NCI-H526 (cell line): ENCODE results near the gene HS3ST5.
A peak's percentile ranks its signal among the peaks of the same experiment; 100 is the strongest.
"Not testable (repeated sequence)": the region's sequence is repeated elsewhere in the genome, so short reads cannot be mapped to it uniquely, and the experiment has no call there.

Source experiments
- DNase-seq, 2 experiments: peaks; one replicate each; lab custom pipeline; 2025; lab: John Stamatoyannopoulos, UW

HS3ST5 gene

DNA sequence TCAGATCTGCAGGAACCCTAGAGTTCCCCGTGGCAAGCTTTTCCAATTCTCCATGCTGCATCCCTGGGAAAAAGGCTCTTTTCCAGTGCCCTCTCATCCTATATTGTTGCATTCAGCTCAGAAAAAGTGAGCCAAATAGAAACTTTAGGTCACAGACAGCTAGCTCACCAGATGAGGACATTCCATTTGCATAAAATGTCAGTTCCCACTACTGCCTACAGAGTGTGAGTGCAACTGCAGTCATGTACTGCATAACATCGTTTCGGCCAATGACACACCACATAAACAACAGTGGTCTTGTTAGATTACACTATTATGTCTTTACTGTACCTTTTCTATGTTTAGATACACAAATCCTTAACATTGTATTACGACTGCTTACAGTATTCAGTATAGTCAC lies 8.6 kb downstream of the HS3ST5 start:
- DNase-seq: no peak

DNA sequence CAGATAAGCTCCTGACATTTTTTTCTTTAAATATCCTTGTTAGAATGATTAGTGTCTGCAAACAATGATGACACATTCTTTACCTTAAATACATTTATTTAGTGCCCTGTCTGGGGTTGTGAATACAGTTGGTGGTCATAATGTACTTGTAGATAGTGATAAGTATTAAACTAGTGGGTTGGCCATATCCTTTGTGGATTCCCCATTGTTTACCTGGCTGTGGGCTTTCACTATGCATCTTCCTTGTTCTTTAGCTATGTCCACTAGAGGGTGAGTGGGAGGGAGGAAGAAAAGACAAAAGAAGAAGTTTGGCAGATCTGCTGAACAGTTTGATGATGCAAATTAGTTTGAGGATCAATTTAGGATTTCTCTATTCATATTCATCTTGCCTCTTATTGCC lies 15.7 kb downstream of the HS3ST5 start:
- DNase-seq: no peak

DNA sequence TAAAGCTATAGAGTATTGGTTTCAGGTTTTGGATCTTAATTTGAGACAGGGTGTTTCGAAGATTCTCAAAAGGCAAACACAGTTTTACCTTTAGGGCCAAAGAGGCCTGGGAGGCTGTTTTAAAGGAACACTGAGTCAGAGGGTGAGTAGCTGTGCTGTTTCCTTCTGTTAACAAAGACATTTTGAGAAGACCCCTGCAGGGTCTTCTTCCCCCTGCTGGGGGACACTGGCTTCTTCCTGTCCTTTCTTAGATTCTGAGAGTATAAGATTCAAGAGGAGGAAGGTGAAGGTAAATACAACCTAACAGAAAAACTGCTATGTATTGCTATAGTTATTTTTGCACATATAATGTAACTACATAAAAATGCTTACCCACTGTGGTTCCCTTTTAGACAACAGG lies 19.0 kb downstream of the HS3ST5 start:
- no peak for DNase-seq

DNA sequence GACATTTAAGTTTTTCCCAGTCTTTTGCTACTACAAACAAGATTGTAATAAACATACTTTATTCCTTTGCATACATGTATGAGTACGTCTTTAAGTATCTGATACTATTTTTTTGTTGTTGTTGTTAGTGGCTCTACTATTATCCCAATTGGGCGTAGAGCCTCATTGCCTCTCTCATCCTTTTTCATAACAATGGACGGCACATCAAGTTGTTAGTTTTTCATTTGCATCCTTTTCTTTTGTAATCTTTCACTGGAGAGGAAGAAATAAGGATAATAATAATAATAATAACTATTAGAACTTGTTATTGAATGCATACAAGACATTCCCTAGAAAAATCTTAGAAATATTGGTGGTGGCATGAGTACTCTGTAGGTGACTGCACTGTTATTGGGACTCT lies 23.1 kb downstream of the HS3ST5 start:
- DNase-seq: no peak

DNA sequence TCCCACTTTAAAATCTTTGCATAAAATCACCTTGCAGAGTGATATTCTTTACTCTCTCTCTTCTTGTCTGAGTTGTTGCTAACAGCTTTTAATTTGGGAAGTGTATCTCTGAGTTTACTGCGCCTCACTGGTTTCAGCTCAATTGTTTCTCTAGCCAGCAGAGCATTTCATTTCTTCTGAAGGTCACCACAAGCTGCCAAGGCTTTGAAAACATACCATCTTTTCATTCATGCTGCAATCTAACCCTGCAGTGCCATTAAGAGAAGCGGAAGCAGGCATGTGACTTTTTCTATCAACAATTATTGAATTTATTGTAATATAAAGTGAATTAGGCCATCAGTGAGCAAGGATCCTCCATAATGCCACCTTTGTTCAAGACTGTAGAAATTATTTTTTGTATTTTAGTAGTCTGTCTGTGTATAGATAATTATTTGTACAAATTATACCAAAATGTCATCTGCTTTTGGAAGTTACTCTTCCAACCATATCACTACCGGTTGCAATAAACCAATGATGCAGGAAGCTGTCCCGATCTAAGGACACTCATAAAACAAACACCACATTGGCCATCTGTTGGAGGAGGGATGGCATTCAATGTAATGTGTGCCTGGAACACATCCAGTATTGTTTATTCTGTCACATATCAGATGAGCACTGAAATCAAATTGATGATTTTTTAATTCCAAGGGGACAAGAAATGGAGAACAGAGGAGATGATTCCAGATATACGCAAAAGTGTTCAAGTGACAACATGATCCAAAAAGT lies 26.8 kb downstream of the HS3ST5 start:
- DNase-seq: no peak

DNA sequence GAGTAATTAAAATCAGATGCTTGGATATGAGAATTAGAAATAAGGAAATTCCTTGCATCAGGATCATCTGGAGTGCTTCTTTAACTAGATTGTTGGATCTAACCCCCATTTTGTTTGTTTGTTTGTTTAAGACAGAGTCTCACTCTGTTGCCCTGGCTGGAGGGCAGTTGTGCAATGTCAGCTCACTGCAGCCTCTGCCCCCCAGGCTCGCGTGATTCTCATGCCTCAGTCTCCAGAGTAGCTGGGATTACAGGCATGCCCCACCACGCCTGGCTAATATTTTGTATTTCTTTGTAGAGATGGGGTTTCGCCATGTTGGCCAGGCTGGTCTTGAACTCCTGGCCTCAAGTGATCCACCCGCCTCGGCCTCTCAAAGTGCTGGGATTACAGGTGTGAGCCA lies 29.0 kb downstream of the HS3ST5 start:
- not testable (repeated sequence) for DNase-seq

DNA sequence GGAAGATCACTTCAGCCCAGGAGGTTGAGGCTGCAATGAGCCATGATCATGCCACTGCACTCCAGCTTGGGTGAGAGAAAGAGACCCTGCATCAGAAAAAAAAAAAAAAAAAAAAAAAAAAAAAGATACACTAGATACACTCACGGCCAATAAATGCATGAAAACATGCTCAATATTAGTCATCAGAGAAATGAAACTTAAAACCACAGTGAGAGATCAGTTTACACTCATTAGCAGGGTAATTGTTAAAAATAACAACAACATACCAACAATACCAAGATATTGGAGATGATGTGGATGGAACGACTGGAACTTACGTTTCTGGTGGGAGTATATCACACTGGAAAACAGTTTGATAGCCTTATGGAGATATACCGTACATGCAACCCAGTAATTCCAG lies 29.9 kb downstream of the HS3ST5 start:
- DNase-seq: no peak

DNA sequence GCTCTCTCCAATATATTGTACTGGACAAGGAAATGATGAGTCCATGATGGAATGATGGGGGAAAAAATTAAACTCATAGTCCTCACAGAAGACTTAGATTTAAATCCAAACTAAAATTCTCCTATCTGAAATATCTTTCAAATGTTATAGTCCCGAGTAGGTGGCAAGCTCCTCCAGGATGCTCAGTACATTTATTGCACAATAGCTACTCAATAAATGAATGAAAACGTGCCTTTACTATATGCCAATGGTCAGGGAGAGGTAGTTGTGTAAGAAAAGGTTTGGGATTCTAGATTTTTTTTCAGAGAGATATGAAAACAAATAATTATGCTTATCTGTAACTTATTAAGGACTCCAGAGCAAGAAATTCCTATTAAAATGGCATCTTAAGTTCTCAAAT lies 32.8 kb downstream of the HS3ST5 start:
- no peak for DNase-seq

DNA sequence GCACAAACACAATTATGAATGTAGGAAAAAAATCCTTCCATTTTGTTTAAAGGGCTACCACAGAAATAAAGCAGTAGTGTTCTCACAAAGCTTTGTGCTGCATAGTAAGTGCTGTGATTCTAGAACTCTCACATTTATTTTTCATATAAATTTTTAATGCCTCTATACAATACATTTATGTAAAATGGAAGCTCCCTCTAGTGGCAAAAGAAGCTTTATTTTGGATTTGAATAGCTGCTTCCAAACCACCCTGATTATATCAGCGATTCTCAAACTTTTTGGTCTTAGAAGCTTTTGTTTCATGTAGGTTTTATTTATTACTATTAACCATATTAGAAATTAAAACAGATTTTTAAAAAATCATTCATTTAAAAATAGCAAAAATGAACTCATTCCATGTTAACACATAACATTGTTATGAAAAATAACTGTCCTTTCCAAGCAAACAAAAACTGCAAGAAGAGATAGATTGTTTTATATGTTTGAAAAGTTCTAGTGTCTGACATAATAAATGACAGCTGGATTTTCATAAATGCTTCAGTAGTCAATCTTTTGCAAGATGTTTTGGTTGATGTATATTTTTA lies 38.4 kb downstream of the HS3ST5 start:
- DNase-seq: peak in 1 of 2 experiments; percentile 23

DNA sequence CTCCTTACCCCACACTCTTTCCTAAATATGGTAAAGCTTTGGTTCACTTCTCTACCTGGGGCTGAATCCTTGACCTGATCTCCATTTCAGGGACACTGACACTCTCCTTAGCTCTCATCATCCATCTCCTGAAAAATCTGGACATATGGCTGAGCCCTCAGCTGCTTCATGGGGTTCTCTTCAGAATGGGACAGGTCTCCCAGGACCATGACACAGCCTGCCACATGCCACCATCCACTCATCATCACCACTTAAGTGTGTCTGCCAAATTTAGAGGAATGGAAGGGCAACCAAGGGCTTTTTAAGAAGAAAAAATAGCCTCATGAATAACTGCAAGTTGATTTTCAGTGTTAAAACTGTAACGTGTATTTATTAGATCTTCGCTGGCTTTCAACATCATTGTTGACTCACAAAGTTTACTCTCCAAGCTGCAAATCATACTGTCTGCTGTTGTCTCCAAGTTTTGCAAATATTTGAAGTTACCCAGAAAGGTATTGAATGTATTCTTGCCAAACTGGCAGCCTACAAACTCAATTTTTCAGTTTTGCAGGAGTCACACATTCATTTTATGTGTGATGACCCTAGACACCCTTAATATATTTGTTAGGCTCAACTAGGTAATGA lies 41.1 kb downstream of the HS3ST5 start:
- no peak for DNase-seq

DNA sequence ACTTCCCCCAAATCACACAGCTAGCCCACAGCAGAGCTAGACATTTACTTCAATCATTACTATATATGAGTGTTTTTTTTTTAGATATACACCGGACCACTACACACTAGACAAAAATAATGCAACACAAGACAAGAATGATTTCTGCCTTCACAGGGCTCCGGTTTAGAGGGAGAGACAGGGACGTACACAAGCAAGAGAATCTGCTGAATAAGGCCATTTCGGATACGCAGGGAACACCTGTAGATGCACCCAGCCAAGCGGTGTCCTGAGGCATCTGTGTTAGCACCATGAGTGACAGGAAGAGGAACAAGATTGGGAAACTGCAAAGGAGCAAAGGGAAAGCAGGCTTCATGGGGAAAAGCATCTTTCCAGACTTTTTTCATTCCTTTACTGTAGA lies 45.7 kb downstream of the HS3ST5 start:
- DNase-seq: no peak

DNA sequence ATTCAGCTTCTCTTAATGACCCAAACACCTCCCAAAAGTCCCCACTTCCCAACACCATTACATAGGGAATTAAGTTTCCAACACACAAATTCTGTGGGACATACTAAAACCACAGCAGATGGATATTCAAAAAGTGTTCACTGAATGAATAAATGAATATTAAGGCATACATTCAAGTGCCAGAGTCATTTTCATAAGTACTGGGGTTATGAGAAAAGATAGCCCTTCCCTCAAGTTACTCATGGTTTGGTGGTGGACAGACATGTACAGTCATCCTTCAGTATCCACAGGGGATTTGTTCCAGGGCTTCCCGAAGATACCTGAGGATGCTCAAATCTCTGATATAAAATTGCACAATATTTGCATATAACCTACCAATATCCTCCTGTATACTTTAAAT lies 50.4 kb downstream of the HS3ST5 start:
- no peak for DNase-seq

DNA sequence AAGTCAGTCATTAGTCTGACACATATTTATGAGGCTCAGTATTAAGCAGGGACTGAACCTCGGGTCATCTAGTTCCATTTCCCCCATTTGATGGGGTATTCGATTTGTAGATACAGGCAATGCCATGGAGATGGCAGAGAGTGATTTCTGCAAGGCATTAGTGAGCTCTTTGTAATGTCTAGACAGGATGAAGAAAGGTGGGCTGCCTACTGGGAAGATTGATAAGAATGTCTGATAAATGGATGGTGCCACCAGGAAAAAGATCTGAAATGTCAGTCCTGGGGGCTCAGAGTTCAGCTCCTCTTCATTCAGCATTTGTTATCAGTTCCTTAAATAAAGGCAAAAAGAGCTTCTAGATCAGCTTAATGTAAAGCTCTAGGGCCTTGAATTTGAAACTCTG lies 51.4 kb downstream of the HS3ST5 start:
- DNase-seq: no peak

DNA sequence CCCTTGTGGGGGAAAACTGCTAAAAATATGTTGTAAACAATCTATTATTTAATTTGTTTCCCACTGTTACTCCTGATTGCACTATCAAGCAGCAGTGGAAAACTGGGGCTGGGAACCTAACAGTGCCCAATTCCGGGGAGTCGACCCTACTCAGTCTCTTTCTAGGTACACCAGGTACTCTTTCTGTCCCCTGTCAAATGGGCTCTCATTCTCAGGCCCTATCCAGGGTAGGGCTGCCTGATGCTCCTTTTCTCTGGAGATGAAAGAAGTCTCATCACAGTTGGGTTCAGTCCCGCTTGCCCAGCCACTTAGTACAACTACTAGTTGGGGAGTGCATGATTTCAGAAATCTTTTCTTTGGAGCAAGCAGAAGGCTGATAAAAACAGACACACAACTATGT lies 52.0 kb downstream of the HS3ST5 start:
- DNase-seq: no peak

DNA sequence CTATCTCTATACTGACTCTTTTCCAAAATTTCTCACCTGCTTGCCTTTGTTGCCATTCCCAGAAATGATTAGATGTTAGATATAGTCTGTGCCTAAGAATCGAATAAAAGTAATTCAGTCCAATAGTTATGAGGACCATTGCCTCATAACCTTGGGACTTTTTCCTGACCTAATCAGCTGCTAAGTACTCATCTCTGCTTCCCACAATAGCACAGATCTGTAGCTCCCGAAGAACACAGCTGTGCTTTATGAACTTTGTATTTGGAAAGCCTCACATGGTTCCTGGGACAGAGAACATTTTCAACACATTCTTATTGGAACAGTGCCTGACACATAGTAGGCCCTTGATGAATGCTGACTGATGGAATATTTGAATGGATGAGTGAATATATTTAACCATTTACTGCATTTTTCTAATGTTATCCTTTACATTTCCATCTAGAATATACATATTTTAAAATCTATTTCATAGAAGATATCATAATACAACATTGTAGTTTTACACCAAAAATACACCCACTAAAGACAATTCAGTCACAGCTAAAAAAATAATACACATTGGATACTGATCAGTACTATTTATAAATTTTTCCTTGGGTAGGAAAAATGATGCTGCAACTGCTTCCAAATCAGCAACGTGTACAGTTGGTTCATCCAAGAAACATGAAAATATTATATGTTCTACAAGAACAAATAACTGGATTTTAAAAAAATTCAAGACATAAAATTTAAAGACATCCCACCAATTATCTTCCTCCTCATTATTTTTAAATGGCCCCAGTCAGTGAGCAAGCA lies 53.9 kb downstream of the HS3ST5 start:
- no peak for DNase-seq

DNA sequence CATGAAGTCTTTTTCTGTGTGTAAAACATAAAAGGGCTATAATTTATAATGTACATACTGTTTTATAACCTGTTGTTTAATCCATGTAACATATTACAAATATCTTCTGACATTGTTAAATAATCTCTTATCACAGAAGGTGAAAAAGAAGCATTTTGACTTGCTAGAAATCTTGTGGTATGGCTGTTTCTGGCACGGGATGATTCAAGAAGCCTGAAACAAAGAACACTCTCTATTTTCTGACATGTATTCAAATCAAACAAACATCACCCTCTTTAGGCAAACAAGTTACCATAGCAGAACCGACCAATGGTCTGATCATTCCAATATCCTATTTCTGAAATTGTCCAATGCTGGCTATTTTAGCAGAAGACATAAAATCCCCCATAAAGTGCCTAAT lies 55.4 kb downstream of the HS3ST5 start:
- no peak for DNase-seq

DNA sequence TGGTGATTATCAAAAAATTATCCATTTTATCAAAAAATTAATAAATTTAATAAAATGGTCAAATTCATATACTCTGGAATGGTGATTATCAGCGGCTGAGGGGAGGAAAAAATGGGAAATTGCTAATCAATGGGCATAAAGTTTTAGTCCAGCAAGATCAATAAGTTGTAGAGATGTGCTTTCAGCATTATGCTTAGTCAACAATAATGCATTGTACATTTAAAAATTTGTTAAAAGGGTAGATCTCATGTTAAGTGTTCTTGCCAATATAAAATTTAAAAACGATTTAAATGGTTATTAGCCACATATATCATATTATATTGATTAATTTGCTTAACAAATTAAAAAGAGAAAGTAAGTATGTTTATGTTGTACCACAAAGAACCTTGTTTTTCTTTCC lies 56.6 kb downstream of the HS3ST5 start:
- no peak for DNase-seq

DNA sequence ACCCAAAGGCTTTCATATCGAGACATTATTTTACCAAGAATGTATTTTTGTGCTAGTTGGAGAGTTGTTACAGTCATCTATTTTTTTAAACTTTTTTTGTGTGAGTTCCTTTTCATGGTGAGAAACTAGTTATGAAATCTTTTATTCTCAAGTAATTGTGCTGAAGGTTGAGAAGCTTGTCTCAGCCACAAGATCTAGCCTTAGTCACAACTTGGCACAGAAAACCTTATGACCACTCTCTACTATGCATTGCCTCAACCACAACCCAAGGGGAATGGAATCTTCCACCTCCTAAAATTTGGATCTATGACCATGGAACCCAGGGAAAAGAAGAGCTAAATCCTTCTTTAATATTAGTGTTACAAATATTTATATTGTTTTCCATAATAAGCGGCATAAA lies 58.5 kb downstream of the HS3ST5 start:
- DNase-seq: no peak

DNA sequence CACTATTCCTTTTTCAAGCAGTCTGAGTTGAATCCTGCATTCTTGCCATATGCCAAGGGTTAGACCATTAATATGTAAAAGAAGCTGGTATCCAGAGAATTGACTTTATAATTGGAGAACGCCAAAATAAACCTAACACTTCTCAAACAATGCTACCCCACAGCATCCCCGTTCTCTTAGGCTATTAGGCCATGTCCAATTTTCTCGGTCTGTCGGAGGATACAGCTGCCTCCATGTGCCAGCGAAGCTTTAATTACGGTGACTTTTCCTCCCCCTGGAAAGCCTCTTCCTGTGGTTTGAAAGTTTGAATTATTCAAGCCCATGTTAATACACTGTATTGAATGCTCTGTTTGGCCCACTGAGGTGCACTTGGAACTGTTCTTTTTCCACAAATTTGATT lies 60.5 kb downstream of the HS3ST5 start:
- no peak for DNase-seq

DNA sequence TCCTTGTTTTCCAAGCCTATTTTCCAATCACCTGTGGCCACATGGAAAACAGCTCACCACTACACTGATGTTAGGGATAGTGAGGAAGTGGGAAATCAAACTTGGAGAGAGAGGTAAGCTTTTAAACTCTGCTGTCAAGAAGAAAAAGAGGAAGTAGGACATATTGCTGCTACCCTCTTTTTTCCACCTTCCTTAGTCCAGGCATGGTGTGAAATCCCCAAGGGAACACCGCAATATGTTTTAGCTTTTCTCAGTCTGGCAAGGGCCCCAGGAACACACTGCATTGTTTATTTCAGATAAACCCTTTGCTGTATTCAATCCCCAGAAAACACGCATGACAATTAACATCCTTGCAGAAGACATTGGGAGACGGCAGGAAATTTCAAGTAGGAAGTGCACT lies 61.3 kb downstream of the HS3ST5 start:
- no peak for DNase-seq

DNA sequence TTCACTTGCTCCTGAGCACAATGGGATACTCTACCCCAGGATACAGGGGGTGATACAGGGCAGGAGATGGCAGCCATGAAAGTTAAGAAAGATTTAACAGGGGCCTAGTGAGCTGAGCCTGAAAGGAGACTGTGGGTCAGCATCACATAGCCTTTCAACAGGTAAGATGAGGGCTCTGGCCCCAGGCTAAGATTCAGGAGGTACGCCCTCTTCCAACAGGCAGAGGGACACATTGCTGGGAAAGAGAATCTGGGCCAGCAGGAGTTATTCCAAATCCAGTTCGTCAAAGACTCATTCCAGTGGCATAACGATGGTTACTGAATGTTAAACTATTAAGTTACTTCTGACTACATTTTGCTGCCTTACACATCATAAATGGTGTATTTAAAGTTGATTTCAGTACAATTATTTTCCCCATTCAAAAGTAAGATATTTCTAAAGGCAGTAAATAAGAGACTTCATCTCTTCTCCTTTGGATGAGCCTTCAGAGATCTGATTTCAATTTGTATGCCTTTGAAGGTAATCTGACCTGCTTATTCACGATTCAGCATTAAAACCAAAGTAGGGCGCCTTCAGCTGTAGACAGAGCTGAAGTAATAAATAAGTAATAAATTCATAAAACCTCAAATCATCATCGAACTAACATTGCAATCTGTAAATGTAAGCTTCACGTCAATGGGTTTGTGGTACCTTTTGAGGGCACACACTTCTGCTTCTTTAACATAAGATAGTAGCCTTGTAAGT lies 62.4 kb downstream of the HS3ST5 start:
- DNase-seq: no peak

DNA sequence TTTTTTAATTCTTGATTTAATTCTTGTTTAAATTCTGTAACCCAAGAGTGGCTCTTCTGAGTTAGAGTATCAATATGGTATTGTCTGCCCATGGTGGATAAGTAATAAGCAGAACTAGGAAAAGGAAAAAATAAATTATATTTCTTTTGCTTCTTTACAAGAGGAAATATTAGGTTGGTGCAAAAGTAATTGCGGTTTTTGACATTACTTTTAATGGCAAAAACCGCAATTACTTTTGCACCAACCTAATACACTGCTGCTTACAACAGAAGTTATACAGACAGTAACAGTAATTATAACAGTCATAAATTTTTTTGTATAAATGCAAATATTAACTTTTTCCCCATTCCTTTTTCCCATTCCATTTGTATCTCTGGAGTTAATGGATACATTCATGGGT lies 65.6 kb downstream of the HS3ST5 start:
- DNase-seq: no peak
